HCEC 1CT (cell line): ENCODE results near the gene TPSAB1.
"Not testable (repeated sequence)": the region's sequence is repeated elsewhere in the genome, so short reads cannot be mapped to it uniquely, and the experiment has no call there.

ENCODE experiments used
- DNase-seq: peaks from one replicate; pipeline ENCODE4 v3.0.0-alpha.2; 2017

The TPSAB1 gene

GRCh38 chr16:1240436-1240835, at the start of gene TPSAB1:
Gene TPSAB1 (plus strand): TSS chr16:1240705. CDS start chr16:1240939, 234 bp downstream.
- DNase-seq = not testable (repeated sequence)

DNA sequence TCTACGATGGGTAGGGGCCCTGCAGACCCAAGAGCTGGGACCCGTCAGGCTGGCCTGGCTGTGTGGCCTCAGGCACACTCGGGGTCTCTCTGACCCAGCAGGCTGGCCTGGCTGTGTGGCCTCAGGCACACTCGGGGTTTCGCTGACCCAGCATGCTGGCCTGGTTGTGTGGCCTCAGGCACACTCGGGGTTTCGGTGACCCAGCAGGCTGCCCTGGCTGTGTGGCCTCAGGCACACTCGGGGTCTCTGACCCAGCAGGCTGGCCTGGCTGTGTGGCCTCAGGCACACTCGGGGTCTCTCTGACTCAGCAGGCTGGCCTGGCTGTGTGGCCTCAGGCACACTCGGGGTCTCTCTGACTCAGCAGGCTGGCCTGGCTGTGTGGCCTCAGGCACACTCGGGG, 49.7 kb upstream of the TPSAB1 start:
- DNase-seq = not testable (repeated sequence)

- no peak for DNase-seq
Measured at GRCh38 chr16:1192384-1193073, 48.0 kb upstream of the TPSAB1 start.

GRCh38 chr16:1193143-1193824, 47.2 kb upstream of the TPSAB1 start:
- no peak for DNase-seq

GRCh38 chr16:1193825-1194581, 46.5 kb upstream of the TPSAB1 start:
- no peak for DNase-seq

- DNase-seq = no peak
Measured at GRCh38 chr16:1194665-1195392, 45.7 kb upstream of the TPSAB1 start.

- no peak for DNase-seq
Measured at GRCh38 chr16:1195393-1195666, 45.2 kb upstream of the TPSAB1 start.

- DNase-seq = no peak
Measured at GRCh38 chr16:1196494-1196893, 44.0 kb upstream of the TPSAB1 start.

GRCh38 chr16:1197237-1197866, 43.2 kb upstream of the TPSAB1 start:
- DNase-seq = no peak

- no peak for DNase-seq
Measured at GRCh38 chr16:1198194-1198593, 42.3 kb upstream of the TPSAB1 start.

DNA sequence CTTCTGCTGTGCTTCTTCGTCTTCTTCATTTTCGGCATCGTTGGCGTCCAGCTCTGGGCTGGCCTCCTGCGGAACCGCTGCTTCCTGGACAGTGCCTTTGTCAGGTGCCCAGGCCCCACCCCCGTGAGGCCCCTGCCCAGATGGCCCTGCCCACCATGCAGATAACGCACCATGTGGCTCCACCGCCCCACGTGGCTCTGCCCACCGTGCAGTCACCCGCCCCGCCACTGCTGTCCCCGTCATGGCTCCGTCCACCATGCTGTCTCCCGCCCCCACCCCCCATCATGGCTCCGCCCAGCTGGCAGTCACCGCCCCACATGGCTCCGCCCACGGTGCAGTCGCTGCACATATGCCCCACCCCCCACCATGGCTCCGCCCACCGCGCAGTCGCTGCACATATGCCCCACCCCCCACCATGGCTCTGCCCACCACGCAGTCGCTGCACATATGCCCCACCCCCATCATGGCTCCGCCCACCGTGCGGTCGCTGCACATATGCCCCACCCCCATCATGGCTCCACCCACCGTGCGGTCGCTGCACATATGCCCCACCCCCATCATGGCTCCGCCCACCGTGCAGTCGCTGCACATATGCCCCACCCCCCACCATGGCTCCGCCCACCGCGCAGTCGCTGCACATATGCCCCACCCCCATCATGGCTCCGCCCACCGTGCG, 41.7 kb upstream of the TPSAB1 start:
- not testable (repeated sequence) for DNase-seq

DNA sequence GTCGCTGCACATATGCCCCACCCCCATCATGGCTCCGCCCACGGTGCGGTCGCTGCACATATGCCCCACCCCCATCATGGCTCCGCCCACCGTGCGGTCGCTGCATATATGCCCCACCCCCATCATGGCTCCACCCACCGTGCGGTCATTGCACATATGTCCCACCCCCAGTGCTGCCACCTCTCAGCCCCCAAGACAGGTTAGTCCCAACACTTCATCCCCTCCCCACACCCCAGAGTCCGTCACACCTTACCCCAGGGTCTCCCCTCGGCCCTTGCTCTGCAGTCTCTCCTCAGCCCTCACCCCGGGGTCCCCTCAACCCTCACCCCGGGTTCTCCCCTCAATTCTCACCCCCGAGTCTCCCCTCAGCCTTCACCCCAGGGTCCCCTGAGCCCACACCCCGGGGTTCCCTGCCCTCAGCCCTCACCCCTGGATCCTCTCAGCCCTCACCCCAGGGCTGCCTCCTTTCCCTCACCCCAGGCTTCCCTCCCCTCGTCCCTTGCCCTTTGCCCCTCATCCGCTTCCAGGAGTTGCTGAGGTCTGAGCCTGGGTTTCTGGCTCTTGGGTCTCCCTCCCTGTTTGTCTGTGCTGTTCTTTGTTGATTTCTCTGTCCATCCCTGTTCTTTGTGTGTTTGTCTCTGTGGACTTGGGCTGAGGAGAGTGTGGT, 41.0 kb upstream of the TPSAB1 start:
- no peak for DNase-seq

- no peak for DNase-seq
Measured at GRCh38 chr16:1200014-1200627, 40.4 kb upstream of the TPSAB1 start.

- no peak for DNase-seq
Measured at GRCh38 chr16:1201444-1201843, 39.1 kb upstream of the TPSAB1 start.

DNA sequence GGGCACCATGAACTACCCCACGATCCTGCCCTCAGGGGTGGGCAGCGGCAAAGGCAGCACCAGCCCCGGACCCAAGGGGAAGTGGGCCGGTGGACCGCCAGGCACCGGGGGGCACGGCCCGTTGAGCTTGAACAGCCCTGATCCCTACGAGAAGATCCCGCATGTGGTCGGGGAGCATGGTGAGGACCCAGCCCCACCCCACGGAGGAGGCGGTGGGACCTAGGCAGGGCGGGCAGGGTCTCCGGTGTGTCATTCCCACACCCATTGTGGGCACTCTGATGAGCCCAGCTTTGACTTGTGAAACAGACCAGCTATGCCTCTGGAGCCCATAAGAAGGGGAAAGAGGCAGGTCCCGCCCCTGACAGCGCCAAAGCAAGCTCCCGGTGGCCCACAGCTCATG, 38.2 kb upstream of the TPSAB1 start:
- no peak for DNase-seq

DNA sequence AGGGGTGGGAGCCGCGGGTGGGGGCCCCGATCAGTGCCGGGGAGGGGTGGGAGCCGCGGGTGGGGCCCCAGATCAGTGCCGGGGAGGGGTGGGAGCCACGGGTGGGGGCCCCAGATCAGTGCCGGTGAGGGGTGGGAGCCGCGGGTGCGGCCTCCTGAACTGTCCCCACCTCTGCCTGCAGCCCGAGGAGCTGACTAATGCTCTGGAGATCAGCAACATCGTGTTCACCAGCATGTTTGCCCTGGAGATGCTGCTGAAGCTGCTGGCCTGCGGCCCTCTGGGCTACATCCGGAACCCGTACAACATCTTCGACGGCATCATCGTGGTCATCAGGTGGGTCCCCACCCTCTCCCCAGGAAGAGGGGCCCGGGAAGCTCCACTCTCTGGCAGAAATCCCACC, 35.6 kb upstream of the TPSAB1 start:
- DNase-seq = no peak

DNA sequence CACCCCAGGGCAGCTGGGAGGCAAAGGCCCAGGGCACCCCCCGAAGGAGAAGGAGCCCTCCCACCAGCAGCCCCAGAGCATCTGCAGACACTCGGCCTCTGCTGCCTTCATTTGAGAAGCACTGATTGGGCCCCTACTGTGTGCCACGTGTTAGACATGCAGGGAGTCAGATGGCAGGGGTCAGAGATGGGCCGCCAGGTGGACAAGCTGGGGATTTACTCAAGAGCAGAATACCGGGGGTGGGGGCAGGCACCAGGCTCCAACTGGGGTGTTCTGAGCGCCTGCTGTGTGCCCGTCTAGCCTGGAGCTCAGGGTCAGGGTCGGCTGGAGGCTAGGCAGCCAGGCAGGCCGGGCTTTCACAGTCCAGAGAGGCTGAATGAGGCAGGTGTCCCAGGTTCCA, 34.2 kb upstream of the TPSAB1 start:
- DNase-seq = no peak

- DNase-seq = no peak
Measured at GRCh38 chr16:1206786-1207185, 33.7 kb upstream of the TPSAB1 start.

DNA sequence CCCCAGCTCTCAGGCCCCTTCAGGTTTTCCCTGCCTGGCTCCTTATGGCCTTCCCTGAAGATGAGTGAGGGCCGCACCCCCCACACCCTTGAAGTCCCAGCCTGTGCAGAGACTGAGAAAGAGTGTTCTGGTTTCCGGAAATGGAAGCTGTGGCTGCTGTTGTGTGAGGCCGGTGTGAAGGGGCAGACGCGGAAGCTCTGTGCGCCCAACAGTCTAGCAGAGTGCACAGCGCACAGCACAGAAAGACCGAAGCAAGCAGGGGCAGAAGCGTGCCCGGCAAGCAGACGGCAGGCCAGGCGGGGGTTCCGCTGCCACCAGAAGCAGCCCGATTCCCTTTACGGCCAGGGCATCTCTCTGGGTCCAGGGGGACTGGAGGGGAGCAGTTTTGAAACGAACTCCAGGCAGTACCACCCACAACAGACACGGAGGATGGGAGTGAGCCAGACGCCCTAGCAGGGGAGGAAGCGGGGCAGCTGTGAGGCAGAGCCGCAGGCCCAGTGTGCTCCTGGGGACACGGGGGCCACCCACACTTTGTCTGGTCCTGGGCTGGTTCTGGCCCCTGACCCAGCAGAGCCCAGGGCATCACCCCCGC, 32.2 kb upstream of the TPSAB1 start:
- no peak for DNase-seq

- DNase-seq = no peak
Measured at GRCh38 chr16:1209081-1209480, 31.4 kb upstream of the TPSAB1 start.

- no peak for DNase-seq
Measured at GRCh38 chr16:1210461-1210860, 30.0 kb upstream of the TPSAB1 start.
